ENCODE results near the gene EFCC1.
"Not testable (repeated sequence)": the region's sequence is repeated elsewhere in the genome, so short reads cannot be mapped to it uniquely, and the experiment has no call there.

The EFCC1 gene

DNA sequence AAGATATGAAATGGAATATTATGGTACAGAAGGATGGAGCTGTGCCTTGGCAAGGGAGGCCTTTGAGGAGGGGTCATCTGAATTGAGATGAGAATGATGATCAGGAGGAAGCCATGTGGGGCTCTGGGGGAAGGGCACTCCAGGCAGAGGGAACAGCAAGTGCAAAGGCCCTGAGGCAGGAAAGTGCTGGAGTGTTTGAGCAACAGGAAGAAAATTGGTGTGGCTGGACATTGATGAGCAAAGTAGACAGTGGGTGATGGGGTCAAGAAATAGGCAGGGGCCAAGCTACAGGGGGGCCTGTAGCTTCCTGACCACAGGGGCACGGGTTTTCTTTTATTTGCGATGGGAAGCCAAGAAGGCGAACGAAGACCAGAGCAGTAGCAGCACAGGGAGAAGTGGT lies 56.1 kb downstream of the EFCC1 start:
- DNase-seq: no peak

DNA sequence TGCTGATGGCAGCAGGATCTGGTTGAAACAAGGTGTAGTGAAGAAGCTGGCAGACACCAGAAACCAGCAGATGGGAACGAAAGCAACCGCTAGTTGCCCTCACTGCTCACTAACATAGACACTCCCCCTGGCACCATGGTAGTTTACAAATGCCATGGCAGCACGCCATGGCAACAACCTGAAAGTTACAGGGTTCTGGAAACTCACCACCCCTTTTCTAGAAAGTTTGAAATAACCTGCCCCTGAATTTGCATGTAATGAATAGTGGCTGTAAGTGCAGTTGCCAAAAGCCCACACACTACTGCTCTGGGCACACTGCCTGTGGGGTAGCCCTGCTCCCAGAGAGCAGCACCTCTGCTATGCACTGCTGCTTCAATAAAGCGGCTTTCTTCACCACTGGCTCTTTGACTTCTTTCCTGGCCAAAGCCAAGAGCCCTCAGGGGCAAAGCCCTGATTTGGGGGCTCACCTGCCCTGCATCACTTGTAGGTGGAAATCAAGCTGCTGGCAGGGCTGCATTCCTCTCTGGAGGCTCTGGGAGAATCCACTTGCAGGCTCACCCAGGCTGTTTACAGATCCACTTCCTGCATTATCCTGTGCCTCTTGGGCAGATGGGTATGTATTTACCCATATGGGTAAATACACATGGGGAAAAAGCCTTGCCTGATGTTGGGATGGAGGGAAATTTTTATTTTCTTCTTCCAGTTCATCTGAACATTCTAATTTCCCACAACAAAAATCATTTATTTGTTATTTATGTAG lies 57.5 kb downstream of the EFCC1 start:
- DNase-seq: peak; percentile 42 to 75

DNA sequence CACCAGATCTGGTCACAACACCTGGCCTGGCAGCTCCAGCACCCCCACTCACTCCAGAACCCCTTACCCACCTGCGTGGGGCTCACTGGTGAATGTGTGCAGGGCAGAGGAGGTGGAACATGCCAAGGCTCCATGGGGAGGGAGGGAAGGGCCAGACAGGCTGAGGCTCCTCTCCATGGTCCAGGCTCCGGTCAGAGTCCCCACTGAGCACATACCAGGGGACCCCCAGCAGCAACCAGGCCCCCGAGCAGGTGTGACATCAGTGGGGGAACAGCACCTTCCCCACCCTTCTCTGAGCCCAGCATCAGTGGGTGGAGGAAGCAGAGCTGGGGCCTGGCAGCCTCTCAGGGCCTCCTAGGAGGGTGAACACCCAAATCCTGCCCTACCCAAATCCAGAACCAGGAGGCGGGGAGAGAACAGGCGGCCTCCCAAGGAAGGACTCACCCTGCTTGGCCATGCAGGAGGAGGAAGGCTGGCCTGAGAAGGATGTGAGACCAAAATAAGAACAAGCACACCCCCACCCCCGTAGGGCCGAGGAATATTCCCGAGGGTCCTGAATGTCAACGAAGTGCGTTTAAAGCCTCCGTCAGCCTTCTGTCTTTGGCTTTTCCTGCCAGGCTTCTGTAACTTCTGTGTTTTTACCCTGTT lies 58.3 kb downstream of the EFCC1 start:
- no peak for DNase-seq

DNA sequence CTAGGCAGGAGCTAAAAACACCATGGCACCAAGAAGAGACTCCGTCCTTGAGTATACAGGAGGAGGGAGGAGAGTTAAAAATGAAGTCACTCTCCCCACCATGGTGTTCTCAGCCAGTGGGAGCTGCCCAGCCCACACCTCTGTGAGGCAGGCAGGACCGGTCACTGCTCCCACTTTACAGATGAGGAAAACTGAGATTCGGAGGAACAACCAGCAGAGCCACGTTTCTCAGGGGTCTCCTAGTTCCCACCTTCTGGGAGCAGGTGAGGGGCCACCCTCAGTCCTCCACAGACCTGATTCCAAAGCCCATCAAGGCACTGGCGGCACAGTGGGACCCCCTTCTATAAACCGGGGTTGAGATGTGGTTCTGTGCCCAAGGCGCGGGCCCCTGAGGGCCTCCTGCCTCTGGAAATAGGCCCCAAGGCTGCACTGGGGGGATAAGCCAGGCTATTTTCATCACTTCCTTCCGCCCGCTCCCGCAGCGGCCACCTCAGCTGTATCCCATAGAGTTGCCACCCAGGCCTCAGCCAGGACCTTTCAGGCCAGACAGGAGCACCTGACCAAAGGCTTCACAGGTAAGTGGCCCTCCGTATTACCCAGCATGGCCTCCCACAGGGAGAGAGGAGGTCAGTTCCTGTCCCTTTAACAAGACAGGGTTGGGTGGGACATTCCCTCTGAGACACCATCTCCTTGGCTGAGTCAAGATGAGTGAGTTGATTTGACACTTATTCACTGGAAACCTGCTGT lies 59.3 kb downstream of the EFCC1 start, which contains the start of gene GP9:
Gene GP9, plus strand, starts transcription at position 504 of the 747 bp plus-strand sequence. CDS start 961 bp downstream, outside the sequence.
- no peak for DNase-seq

DNA sequence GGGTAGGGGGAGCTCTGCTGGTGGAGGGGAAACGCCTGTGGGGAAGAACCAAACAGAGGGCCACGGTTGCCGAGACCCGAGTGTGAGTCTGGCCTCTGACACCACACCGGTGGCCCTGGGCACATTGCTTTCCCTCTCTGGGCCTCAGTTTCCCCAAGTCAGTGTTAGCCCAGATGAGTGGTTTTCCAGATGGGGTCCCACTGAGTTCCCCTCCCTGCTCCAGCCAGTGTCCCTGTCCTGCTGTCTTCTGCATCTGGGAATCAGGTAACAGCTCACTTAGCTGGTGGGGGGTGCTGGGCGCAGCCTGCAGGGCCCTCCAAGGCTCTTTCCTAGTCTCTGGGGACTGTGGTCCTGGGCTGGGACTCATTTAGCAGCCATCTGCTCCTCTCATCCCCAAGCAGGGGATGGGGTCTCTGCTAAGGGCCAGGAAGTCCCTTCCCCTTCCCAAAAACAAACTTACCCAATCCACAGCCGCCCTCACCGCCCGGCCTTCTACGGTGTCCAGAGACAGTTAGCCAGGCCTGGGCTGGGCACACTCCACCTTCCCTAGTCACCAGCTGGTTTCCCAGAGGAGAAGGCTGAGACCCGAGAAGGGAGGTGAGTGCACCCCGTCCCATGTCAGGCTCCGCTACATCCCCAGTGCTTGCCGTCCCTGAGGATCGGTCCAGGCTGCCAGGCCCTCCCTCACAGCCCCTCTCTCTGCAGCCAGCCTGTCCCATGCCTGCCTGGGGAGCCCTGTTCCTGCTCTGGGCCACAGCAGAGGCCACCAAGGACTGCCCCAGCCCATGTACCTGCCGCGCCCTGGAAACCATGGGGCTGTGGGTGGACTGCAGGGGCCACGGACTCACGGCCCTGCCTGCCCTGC lies 60.2 kb downstream of the EFCC1 start:
- DNase-seq: no peak

DNA sequence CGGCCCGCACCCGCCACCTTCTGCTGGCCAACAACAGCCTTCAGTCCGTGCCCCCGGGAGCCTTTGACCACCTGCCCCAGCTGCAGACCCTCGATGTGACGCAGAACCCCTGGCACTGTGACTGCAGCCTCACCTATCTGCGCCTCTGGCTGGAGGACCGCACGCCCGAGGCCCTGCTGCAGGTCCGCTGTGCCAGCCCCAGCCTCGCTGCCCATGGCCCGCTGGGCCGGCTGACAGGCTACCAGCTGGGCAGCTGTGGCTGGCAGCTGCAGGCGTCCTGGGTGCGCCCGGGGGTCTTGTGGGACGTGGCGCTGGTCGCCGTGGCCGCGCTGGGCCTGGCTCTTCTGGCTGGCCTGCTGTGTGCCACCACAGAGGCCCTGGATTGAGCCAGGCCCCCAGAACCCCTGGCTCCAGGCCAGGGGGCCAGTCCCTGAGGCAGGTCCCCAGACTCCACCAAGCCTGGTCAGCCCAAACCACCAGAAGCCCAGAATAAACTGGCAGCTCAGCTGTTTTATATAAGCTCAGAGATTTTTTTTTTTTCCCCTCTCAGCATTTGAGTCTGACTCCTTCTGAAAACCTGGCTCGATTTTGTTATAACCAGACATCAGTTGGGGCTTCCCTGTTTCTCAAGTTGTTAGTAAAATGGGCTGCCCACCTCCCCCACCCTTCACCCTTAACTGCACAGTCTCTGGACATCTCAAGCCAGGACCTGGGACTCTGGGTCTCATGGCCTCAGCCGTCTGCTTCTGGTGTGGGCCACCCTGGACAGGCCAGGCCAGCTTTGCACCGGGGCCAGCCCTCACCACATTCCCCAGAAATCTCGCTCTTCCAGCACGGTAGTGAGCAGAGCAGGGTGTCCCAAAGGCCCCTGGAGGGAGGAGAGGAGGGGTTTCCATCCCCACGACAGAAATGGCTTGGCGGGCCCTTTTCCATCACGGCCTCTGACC lies 61.1 kb downstream of the EFCC1 start:
- DNase-seq: no peak

DNA sequence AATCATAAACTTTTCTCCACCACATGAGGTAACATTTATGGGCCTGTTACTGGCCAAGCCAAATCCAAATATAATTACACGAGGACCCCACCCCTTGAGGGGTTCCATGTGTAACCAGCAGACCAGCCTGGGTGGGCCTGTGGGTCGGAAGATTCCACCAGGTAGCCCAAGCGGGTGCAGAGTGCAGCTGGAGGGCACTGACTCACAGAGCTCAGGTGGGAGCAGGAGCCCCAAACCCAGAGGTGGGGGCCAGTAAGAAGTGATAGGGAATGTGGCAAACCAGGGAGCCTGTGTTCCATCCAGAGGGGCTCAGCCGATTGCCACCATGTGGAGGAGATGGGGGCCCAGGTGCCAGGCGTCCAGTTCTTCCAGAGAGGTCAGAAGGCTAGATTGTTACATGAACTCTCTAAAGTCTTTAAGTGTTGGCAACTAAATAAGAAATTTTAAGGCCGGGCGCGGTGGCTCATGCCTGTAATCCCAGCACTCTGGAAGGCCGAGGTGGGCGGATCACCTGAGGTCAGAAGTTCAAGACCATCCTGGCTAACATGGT lies 62.1 kb downstream of the EFCC1 start:
- no peak for DNase-seq

DNA sequence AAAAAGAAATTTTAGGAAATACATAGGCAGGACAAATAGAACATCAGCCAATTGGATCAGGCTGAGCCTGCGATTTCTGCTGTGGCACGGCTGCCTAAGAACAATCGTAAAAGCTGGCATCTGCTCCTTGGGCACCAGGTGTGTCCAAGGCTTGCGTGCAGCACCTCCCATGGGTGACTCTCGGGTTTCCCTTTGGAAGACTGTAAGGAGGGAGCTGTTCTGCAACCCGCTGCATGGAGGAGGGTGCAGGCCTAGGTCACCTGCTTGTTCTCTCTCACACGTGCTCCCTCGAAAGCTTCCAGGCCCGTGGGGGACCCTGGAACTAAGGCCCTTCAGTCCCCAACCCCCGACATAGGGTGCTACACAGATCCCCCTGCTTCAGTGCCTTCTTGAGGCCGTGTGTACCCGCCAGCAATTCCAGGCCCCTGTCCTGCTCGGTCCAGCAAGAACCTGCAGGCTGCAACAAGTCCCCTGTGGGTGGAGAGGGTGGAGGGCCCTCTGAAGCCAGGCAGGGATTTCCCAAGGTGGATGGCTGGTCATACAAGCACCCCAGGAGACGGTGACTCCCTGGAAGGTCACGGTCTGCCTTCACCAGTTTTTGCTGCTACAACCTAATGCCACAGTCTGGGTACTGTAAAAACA lies 62.9 kb downstream of the EFCC1 start:
- no peak for DNase-seq

DNA sequence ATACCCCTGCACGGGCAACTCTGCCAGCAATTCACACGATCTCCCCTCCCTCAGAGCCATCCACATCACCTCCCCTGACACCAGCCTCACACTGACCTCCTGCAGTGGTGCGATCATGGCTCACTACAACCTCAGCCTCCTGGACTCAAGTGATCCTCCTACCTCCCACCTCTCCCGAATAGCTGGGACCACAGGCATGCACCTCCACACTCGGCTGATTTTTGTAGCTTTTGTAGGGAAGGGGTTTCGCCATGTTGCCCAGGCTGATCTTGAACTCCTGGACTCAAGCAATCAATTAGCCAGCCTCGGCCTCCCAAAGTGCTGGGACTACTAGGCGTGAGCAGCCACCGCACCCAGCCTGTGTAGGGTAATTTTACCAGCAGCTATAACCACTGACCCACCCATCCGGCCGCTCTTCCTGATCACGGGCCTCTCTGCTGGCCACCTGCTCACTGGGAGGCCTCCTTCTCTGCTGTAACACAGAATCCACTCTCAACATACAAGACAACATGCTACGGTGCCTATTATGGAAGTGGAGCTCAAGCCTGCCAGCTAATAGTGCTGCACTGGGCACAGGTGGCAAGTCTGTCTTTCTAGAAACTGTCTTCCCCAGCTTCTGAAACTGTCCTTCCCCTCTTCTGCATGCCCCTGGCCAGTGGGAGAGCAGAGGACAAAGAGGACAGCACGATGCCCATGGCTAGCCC lies 64.1 kb downstream of the EFCC1 start:
- DNase-seq: no peak

DNA sequence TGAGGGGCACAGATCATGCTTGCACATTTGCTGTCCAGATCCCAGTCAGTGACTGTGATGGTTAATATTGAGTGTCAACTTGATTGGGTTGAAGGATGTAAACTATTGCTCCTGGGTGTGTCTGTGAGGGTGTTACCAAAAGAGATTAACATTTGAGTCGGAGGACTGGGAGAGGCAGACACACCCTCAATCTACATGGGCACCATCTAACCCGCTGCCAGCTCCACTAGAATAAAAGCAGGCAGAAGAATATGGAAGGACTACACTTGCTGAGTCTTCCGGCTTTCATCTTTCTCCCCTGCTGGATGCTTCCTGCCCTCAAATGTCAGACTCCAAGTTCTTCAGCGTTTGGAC lies 64.6 kb downstream of the EFCC1 start:
- no peak for DNase-seq

DNA sequence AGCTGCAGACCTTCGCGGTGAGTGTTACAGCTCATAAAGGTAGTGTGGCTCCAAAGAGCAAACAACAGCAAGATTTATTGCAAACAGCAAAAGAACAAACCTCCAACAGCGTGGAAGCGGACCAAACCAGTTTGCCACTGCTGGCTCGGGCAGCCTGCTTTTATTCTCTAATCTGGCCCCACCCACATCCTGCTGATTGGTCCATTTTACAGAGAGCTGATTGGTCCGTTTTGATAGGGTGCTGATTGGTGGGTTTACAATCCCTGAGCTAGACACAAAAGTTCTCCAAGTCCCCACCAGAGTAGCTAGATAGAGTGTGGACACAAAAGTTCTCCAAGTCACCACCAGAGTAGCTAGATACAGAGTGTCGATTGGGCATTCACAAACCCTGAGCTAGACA lies 66.6 kb downstream of the EFCC1 start:
- not testable (repeated sequence) for DNase-seq

DNA sequence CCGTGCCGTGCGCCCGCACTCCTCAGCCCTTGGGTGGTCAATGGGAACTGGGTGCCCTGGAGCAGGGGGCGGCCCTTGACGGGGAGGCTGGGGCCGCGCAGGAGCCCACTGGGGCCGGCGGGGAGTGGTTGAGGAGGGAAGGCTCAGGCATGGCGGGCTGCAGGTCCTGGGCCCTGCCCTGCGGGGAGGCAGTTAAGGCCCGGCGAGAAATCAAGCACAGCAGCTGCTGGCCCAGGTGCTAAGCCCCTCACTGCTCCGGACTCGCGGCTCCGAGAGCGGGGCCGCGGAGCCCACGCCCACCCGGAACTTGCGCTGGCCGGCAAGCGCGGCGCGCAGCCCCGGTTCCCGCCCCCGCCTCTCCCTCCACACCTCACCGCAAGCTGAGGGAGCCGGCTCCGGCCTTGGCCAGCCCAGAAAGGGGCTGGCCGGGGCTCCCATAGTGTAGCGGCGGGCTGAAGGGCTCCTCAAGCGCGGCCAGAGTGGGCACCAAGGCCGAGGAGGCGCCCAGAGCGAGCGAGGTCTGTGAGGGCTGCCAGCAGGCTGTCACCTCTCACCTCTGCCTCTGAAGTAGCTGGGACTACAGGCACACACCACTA lies 67.3 kb downstream of the EFCC1 start:
- DNase-seq: no peak

DNA sequence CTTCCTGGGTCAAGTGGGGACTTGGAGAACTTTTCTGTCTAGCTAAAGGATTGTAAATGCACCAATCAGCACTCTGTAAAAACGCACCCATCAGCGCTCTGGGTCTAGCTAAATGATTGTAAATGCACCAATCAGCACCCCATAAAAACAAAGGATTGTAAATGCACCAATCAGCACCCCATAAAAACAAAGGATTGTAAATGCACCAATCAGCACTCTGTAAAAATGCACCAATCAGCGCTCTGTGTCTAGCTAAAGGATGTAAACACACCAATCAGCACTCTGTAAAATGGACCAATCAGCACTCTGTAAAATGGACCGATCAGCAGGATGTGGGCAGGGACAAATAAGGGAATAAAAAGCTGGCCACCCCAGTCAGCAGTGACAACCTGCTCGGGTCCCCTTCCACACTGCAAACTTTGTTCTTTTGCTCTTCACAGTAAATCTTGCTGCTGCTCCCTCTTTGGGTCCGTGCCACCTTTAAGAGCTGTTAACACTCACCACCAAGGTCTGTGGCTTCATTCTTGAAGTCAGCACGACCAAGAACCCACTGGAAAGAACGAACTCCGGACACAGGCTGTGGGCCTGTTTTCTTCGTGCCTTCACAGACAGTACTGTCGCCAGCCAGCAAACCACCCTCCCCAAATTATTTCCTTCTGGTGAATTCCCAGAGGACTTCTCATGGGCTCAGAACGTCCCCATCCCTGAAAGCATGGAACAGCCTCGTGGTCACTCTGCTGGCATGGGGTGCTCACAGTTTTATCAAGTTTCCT lies 68.4 kb downstream of the EFCC1 start:
- DNase-seq: not testable (repeated sequence)

DNA sequence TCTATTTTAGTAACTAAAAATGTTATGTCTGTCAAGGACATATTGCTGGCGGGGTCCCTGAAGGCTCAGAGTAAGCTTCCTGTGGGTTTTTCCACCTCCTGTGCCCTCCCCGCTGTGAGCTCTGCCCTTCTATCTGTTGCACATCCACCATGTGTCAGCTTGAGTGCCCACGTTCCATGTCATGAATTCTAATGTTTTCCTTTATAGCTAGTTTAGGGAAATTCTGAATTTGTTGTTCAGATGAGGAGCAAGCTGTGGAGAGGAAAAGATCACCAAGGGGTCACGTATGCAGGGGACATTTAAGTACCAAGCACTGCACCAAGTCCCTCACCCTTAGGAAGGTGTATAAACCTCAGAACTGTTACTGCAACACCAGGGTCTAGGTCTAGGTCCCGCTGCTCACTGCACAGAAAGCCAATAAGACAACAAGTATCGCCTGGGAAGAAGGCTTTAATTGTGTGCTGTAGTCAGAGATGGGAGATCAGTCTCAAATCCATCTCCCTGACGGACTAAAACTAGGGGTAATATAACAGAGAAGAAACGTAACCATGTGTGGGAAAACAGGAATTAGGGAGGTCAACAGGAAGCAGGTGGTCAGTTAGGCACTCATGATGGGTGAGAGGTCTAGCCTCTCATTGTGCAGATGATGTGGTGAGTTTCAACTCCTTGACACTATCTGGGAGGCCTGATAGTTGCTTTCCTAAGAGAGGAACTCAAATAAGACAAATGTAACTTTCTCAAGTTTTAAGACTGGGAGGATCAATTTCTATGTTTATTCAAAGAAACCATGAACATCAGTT lies 69.2 kb downstream of the EFCC1 start:
- no peak for DNase-seq

DNA sequence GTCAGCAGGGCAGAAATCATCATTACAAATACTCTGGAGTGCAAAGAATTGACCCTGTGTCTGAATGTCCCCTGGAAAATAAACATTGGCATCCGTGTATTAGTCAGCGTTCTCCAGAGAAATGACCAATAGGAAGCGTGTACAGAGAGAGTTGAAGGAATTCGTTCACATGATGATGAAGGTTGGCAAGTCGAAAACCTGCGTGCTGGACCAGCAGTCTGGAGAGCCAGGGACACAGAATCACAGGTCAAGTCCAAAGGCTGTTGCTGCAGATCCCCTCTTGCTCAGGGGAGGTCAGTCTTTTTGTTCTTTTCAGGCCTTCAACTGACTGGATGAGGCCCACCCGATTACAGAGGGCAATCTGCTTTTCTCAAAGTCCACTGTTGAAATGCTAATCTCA lies 76.1 kb downstream of the EFCC1 start:
- DNase-seq: no peak

DNA sequence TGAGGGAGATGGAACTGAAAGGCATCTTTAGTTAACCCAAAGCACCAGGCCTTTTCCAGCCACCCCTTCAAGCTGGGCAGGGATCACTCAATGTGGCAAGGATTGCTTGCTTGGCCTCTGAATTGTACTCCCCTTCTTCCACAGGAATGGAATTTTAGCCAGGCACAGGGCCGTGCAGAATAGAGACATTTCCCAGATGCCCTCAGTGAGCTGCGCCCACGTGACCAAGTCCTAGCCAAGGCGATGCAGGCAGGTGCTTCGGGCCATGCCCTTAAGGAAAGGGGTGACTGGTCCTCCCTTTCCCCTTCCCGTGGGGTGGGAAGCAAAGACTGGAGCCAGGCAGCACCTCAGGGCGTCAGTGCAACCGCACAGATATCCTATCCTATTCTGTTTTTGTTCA lies 77.4 kb downstream of the EFCC1 start:
- DNase-seq: no peak

DNA sequence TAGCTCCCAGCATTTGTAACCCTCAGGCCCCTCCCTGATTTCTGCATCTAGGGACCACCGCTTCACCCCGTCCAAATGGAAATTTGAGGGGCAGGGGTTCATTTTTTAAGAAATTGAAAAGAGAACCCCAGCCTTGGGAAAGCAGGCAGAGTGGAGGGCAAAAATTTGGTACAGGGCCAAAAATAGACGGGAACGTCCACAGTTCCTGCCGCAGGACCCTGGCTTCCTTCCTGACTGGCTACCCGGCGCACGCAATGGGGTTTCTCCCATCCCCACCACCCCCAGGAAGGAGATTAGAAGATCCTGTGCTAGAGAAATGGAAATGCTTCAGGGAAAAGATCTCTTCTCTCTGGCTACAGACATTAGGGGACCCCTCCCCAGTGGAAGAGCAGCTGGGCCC lies 80.4 kb downstream of the EFCC1 start:
- DNase-seq: no peak

DNA sequence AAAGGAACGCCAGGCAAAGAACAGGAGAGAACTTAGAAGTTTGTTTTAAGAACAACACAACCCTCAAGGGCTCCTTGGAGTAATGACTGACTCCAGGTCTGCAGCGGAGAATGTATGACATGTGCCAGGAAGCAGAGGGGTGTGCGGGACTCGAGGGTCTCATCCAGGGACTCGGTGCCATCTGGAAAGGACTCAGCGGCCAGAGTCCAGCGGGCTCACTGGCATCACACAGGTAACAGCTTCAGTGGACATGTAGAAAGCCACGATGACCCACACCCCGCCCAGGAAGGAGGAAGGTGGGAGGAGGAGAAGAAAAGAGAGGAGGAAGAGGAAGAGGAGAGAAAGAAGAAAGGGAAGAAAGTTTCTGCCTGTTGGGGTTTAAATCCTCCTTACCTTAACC lies 80.9 kb downstream of the EFCC1 start:
- DNase-seq: no peak
